Cardiac fibroblast (primary cell): Measurements from ENCODE around the gene HTR3C.
A peak's percentile ranks its signal among the peaks of the same experiment; 100 is the strongest.

Experiments
- DNase-seq, 2 donors: peaks; one replicate each; pipeline versions ENCODE4 v3.0.0 to v3.0.0-alpha.2; 2010; ENCODE audit warnings: low read depth in 2 of 2
- H3K4me3 ChIP-seq, 2 donors: replicated peaks in 1 of 2; 1 replicate in 1 of 2; 2 replicates in 1 of 2; pipeline ENCODE4 v1.5.1; 2011; ENCODE audit warnings: low read depth in 2 of 2, low read length in 2 of 2, mild to moderate bottlenecking in 2 of 2, moderate library complexity in 1 of 2
- TF ChIP-seq, protein P1 (sequence below): IDR thresholded peaks from one replicate; pipeline ENCODE4 v1.5.1; 2011; ENCODE audit warnings: low read depth, mild to moderate bottlenecking, low read length, inconsistent platforms

HTR3C gene

DNA sequence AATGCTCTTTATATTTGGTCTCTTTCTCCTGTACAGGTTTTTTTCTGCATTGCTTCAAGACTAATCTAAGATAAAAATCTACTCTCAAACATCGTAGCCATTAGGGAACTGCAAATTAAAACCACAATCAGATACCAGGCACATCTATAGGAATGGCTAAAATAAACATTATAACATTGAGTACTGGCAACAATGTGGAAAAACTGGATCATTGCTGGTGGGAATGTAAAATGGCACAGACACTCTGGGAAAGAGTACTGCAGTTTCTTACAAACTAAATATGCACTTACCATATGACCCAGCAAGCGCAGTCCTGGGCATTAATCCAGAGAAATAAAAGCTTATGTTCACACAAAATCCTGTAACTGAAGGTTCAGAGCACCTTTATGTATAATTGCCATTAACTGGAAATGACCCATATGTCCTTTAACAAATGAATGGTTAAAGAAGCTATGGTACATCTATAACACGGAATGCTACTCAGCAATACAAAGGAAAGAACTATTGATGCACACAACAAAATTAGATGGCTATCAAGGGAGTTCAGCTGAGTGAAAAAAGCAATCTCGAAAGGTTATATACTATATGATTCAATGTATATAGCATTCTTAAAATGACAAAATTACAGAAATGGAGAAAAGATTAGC is 41.5 kb upstream of the HTR3C start:
- no peak overlapping the region for H3K4me3 ChIP-seq
- peak in 1 of 2 donors; percentile 10 for DNase-seq
- TF ChIP-seq, protein P1, sequence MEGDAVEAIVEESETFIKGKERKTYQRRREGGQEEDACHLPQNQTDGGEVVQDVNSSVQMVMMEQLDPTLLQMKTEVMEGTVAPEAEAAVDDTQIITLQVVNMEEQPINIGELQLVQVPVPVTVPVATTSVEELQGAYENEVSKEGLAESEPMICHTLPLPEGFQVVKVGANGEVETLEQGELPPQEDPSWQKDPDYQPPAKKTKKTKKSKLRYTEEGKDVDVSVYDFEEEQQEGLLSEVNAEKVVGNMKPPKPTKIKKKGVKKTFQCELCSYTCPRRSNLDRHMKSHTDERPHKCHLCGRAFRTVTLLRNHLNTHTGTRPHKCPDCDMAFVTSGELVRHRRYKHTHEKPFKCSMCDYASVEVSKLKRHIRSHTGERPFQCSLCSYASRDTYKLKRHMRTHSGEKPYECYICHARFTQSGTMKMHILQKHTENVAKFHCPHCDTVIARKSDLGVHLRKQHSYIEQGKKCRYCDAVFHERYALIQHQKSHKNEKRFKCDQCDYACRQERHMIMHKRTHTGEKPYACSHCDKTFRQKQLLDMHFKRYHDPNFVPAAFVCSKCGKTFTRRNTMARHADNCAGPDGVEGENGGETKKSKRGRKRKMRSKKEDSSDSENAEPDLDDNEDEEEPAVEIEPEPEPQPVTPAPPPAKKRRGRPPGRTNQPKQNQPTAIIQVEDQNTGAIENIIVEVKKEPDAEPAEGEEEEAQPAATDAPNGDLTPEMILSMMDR = no peak

DNA sequence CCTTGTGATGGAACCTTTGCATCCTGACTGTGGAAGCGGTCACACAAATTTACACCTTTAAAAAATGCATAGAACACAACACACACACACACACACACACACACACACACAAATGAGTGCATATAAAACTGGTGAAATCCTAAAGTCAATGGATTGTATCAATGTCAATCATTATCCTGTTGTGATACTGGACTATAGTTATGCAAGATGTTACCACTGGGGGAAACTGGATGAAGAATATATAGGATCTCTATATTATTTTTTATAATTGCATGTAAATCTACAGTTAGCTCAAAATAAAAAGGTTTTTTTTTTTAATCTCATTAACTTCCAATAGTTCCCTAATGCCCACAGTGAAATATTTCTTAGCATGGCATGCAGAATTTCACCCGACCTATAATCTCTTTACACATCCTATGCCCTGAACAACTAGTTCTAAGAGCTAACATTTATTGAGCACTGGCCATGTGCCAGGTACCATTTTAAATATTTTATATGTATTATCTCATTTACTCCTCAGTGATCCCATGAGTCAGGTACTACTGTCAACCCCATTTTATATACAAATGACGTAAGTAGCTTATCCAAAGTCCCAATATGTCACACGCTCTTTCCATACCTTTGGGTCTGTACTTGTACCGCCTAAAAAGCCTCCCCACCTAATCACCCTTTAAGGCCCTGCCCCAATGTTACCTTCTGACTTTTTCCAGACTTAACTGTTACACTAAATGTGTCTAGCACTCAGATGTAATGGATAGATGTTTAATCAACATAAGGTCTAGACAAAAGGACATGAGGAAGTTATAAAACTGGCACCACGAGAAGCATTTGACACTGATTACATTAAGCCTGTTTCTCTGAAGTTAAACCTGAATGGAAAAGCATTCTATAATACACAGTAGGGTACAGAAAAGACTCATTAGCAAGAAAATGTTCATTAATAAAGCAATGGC is 40.6 kb upstream of the HTR3C start:
- TF ChIP-seq, protein P1 = no peak
- H3K4me3 ChIP-seq = no peak overlapping the region
- DNase-seq = no peak

DNA sequence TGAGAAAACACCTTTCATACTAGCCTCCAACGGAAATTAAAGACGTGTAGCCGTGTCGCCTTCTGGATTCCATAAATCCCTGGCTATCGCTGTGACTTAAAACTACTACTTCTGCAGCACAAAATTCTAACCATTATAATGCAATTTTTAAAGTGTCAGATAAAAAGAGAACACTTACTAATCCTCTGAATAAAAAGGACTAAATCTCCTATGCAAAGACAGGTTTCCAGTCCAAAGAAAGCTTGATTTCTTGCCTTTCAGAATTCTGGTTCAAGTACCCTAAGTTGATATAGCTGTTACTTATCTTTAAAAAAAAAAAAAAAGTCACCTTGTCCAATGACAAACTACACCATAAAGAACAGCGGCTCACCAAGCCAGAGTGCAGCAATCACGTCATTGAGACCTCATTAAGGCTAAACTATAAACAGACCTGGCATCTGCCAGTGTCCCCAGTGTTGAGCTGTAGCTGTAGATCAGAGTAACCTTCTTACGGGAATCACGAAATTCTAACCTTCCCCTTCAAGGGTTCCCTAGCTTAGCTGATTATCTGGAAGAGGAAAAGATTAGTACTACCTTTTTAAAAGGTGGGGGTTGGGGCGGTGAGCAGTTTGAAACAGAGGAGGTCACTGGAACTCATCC is 37.3 kb upstream of the HTR3C start:
- no peak for DNase-seq
- no peak overlapping the region for H3K4me3 ChIP-seq
- TF ChIP-seq, protein P1 = no peak

DNA sequence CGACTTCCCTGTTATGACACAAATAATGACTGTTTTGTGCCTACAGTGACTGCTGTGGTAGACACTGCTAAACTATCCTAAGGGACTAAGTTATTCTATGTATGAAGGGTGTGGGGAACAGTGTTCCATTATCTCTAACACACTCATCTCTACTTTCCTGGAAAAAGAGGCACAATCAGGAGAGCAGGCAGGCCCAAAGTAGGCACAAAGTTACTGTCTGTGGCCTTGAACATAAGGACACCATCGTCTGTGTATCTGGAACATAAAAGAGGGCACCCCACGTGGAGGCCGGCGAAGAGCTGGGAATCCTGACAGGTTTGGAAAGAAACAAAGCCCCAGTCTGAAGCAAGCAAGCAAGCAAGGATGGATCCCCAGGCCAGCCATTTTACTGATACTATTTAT is 36.7 kb upstream of the HTR3C start:
- TF ChIP-seq, protein P1 = no peak
- H3K4me3 ChIP-seq = no peak overlapping the region
- DNase-seq = no peak

DNA sequence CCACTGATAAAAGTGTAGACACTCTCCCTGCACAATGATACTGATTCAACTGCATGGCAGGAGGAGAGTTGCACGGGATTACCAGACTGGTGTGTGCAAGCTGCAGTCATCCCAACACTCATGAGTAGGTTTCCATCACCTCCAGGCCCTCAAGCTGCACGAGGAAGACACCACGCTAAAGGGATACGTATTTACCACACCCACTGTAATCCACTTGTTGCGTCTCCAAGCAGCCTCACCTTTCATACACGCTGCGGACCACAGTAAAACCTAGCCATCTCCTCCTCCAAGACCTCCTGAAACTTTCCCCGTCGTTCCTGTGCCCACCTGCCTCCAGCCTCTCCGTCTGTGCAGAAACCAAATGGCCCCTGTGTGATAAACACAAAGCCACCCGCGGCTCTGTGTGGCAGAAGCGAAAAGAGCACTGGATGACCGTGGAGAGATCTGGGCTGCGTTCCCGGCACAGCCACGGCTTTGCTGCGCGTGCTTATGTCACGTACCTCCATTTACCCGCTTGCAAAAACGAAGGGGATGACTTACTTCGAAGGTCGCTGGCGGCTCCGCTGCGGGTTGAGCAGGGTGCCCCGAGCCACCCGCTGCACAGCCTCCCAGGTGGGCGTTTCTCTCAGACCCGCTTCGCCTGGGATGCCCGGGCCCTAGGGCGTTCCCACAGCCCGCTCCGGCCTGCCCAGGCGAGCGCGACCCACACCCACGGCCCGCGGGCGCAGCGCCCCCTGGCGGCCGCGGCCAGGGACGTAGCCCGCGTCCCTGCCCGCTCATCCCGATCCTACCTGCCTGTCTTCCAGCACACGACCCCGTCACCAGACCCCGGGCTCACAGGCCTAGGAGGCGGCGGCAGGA is 35.8 kb upstream of the HTR3C start:
- peak overlapping the region; percentile 82 to 100 for H3K4me3 ChIP-seq
- TF ChIP-seq, protein P1 = peak; percentile 27
- peak; percentile 51 to 59 for DNase-seq
